GM12878 (cell line): ENCODE measurements around the gene CDC42BPA. TPM values are rescaled to one million over a fixed set of nuclear protein-coding genes. Genes with fewer than 3 reads are reported as not detected.

Source experiments
- ATAC-seq: fragments of 200-7000 bp; cut with Tn5 transposase; 3 replicates; pipeline ENCODE4 v1.9.1; 2020; ENCODE audit warnings: mild to moderate bottlenecking, moderate library complexity
- BruUV-seq: library from RNA; stranded (reverse); fragments of 400-500 nt; replicated peaks from 2 replicates; lab custom pipeline; 2021; lab: Mats Ljungman, UMichigan
- CTCF ChIA-PET: fragments of 300-600 bp; sonication (Branson Sonifier 250); formaldehyde crosslinking; extraction: SDS; loops from one replicate; lab custom pipeline; 2021; ENCODE audit warnings: inconsistent platforms; lab: Yijun Ruan, JAX
- POLR2A ChIA-PET: fragments of 350-600 bp; formaldehyde crosslinking; extraction: SDS; loops from one replicate; lab custom pipeline; 2021; ENCODE audit warnings: inconsistent platforms; lab: Charles Lee
- RAD21 ChIA-PET: fragments of 300-600 bp; sonication (Branson Sonifier 250); formaldehyde crosslinking; loops from one replicate; lab custom pipeline; 2023; ENCODE audit warnings: antibody characterized with exemption; ENCODE audit not compliant: unreplicated experiment; lab: Charles Lee
- SMC1A ChIA-PET: fragments of 300-600 bp; sonication (Branson Sonifier 250); formaldehyde crosslinking; loops from one replicate; lab custom pipeline; 2023; ENCODE audit not compliant: unreplicated experiment, uncharacterized antibody; lab: Charles Lee
- DNase-seq: peaks from one replicate; pipeline ENCODE4 v3.0.0-alpha.2; 2011; ENCODE audit warnings: low read depth, low spot score
- FAIRE-seq: peaks from 3 replicates; lab custom pipeline; 2011; peaks lifted over from hg19 to GRCh38; lab: Jason Lieb, UNC
- H2AFZ ChIP-seq: 2 replicates; pipeline ENCODE4 v1.6.0; 2011; ENCODE audit warnings: low read depth, low read length, control low read depth; ENCODE audit not compliant: control insufficient read depth
- H3K27ac ChIP-seq: 2 replicates; pipeline ENCODE4 v1.5.1; 2011; ENCODE audit warnings: control low read depth; ENCODE audit not compliant: control insufficient read depth, insufficient read depth
- H3K27me3 ChIP-seq, 2 experiments: replicated peaks in 1 of 2; 2 replicates each; pipeline versions ENCODE4 v1.6.0 to v1.6.1; 2011; ENCODE audit warnings: low read length in 1 of 2; ENCODE audit not compliant: control insufficient read depth in 2 of 2, insufficient read depth in 2 of 2
- H3K36me3 ChIP-seq, 2 experiments: 2 replicates each; pipeline ENCODE4 v1.5.1; 2011; ENCODE audit warnings: low read length in 1 of 2; ENCODE audit not compliant: control insufficient read depth in 2 of 2, insufficient read depth in 2 of 2
- H3K4me1 ChIP-seq: 2 replicates; pipeline ENCODE4 v1.6.1; 2011; ENCODE audit warnings: mild to moderate bottlenecking, low read length, moderate library complexity, mixed read lengths; ENCODE audit not compliant: control insufficient read depth, insufficient read depth
- H3K4me2 ChIP-seq: 2 replicates; pipeline ENCODE4 v1.6.0; 2011; ENCODE audit warnings: control low read depth; ENCODE audit not compliant: control insufficient read depth, insufficient read depth
- H3K4me3 ChIP-seq: fragments of 200-600 bp; sonication (generic); 2 replicates; pipeline ENCODE4 v1.5.1; 2016
- H3K79me2 ChIP-seq: 2 replicates; pipeline ENCODE4 v1.6.0; 2011; ENCODE audit warnings: low read length; ENCODE audit not compliant: control insufficient read depth, insufficient read depth
- H3K9ac ChIP-seq: 2 replicates; pipeline ENCODE4 v1.8.0; 2011; ENCODE audit warnings: low read length, control low read depth, mixed read lengths; ENCODE audit not compliant: control insufficient read depth, insufficient read depth
- H3K9me3 ChIP-seq: replicated peaks from 3 replicates; pipeline ENCODE4 v1.5.1; 2011; ENCODE audit warnings: mild to moderate bottlenecking, low read length; ENCODE audit not compliant: control insufficient read depth, insufficient read depth
- H4K20me1 ChIP-seq: 2 replicates; pipeline ENCODE4 v1.6.0; 2011; ENCODE audit not compliant: control insufficient read depth, insufficient read depth
- BACH1 ChIP-seq: fragments of 450-650 bp; IDR thresholded peaks from 2 replicates; pipeline ENCODE4 v1.6.1; 2017; ENCODE audit warnings: mild to moderate bottlenecking, borderline replicate concordance
- CBFB ChIP-seq: IDR thresholded peaks from 2 replicates; pipeline ENCODE4 v1.6.1; 2016; ENCODE audit warnings: antibody characterized with exemption, low read depth
- FOS ChIP-seq: IDR thresholded peaks from 3 replicates; pipeline ENCODE4 v1.6.1; 2011; ENCODE audit warnings: borderline replicate concordance; ENCODE audit not compliant: insufficient read length; ENCODE audit errors: extremely low read depth
- RCOR1 ChIP-seq: conservative IDR thresholded peaks from 2 replicates; pipeline ENCODE4 v1.6.1; 2012; ENCODE audit warnings: low read depth, low read length, improper control_type of control experiment
- SPI1 ChIP-seq: IDR thresholded peaks from 2 replicates; pipeline ENCODE4 v1.6.1; 2011; ENCODE audit warnings: low read depth, mild to moderate bottlenecking, low read length, moderate library complexity, borderline replicate concordance; ENCODE audit not compliant: insufficient read depth
- TCF3 ChIP-seq: IDR thresholded peaks from 2 replicates; pipeline ENCODE4 v1.6.1; 2012; ENCODE audit warnings: low read depth, mild to moderate bottlenecking, low read length, borderline replicate concordance; ENCODE audit not compliant: insufficient read depth
- WRNIP1 ChIP-seq: IDR thresholded peaks from 2 replicates; pipeline ENCODE4 v1.6.1; 2011; ENCODE audit warnings: low read depth, low read length, improper control_type of control experiment, borderline replicate concordance
- WGBS: methylation state at CpG from one replicate; pipeline ENCODE4 v1.1.6; 2016; ENCODE audit warnings: low lambda C conversion rate; ENCODE audit not compliant: insufficient replicate concordance, insufficient coverage; ENCODE audit errors: missing lambda C conversion rate; 5-methylcytosine and 5-hydroxymethylcytosine counted together
- in situ Hi-C: fragments of 300-500 bp; cut with MboI; formaldehyde crosslinking; loops from 9 replicates; pipeline ENCODE4 v1.14.3; 2018; ENCODE audit warnings: mixed read lengths
- intact Hi-C: fragments of 100-400 bp; cut with micrococcal nuclease; formaldehyde crosslinking; loops from one replicate; pipeline ENCODE4 v1.14.2; 2022; ENCODE audit not compliant: unreplicated experiment
- polyA plus RNA-seq, 11 experiments: library from polyadenylated mRNA; depleted of rRNA in 4 of 11; unstranded in 6 of 11; stranded (reverse) in 5 of 11; fragments of >200 nt; fragmentation: Nextera tagmentation in 4 of 11; fragmentation: Illumina TruSeq in 1 of 11; extraction: Ambion mirVana in 4 of 11; extraction: Trizol in 1 of 11; gene quantifications; 1 replicate in 1 of 11; 2 replicates in 10 of 11; pipeline versions ENCODE4 v1.2.1 to v1.2.3, GENCODE V29; 2011 to 2016; ENCODE audit warnings: inconsistent platforms in 2 of 11, missing spikeins in 2 of 11, low read depth in 1 of 11
- total RNA-seq, 4 experiments: library from RNA; depleted of rRNA in 3 of 4; stranded (reverse); fragments of >200 nt in 3 of 4; fragmentation: Illumina TruSeq in 1 of 4; extraction: Trizol in 1 of 4; gene quantifications; 2 replicates each; pipeline versions ENCODE4 v1.2.1 to v1.2.3, GENCODE V29; 2013 to 2021
- TF ChIP-seq, protein P1 (sequence below): fragments of 150-350 bp; IDR thresholded peaks from 2 replicates; pipeline ENCODE4 v1.6.1; 2014; ENCODE audit warnings: mild to moderate bottlenecking, low read depth, low read length
- TF ChIP-seq, protein P2 (sequence below): IDR thresholded peaks from 2 replicates; pipeline ENCODE4 v1.6.1; 2012; ENCODE audit warnings: mild to moderate bottlenecking, low read depth, low read length
- TF ChIP-seq, protein P3 (sequence below): fragments of 450-650 bp; IDR thresholded peaks from 2 replicates; pipeline ENCODE4 v1.6.1; 2017; ENCODE audit warnings: mild to moderate bottlenecking

CDC42BPA gene
- total and polyA plus RNA-seq, 10 of the 15 experiments (the other 5 are each of a cell fraction or from before 2014, with no cell fraction given) = 0.02 to 0.52 (median 0.10) TPM

GRCh38 chr1:227356620-227357146, 38.4 kb upstream of the CDC42BPA start:
- ChIA-PET POLR2A (no interaction called here), SMC1A (no interaction called here), CTCF (no interaction called here), RAD21 (no interaction called here)
- H2AFZ ChIP-seq = no peak overlapping the region
- WGBS = 37% methylated on average over 7 of the region's 7 CpGs
- ATAC-seq = no peak
- no peak for FAIRE-seq
- no peak overlapping the region for H3K4me2 ChIP-seq
- DNase-seq = no peak
- in situ Hi-C loops = no loop called here
- intact Hi-C loops = no loop called here
- no peaks in the 10 kb centered on the region for H3K36me3 ChIP-seq
- TF ChIP-seq BACH1 (no peak), CBFB (no peak), TCF3 (no peak), FOS (no peak), RCOR1 (no peak), SPI1 (no peak), WRNIP1 (no peak)
- TF ChIP-seq, protein P1, sequence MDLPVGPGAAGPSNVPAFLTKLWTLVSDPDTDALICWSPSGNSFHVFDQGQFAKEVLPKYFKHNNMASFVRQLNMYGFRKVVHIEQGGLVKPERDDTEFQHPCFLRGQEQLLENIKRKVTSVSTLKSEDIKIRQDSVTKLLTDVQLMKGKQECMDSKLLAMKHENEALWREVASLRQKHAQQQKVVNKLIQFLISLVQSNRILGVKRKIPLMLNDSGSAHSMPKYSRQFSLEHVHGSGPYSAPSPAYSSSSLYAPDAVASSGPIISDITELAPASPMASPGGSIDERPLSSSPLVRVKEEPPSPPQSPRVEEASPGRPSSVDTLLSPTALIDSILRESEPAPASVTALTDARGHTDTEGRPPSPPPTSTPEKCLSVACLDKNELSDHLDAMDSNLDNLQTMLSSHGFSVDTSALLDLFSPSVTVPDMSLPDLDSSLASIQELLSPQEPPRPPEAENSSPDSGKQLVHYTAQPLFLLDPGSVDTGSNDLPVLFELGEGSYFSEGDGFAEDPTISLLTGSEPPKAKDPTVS = no peak
- TF ChIP-seq, protein P2, sequence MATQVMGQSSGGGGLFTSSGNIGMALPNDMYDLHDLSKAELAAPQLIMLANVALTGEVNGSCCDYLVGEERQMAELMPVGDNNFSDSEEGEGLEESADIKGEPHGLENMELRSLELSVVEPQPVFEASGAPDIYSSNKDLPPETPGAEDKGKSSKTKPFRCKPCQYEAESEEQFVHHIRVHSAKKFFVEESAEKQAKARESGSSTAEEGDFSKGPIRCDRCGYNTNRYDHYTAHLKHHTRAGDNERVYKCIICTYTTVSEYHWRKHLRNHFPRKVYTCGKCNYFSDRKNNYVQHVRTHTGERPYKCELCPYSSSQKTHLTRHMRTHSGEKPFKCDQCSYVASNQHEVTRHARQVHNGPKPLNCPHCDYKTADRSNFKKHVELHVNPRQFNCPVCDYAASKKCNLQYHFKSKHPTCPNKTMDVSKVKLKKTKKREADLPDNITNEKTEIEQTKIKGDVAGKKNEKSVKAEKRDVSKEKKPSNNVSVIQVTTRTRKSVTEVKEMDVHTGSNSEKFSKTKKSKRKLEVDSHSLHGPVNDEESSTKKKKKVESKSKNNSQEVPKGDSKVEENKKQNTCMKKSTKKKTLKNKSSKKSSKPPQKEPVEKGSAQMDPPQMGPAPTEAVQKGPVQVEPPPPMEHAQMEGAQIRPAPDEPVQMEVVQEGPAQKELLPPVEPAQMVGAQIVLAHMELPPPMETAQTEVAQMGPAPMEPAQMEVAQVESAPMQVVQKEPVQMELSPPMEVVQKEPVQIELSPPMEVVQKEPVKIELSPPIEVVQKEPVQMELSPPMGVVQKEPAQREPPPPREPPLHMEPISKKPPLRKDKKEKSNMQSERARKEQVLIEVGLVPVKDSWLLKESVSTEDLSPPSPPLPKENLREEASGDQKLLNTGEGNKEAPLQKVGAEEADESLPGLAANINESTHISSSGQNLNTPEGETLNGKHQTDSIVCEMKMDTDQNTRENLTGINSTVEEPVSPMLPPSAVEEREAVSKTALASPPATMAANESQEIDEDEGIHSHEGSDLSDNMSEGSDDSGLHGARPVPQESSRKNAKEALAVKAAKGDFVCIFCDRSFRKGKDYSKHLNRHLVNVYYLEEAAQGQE = no peak
- TF ChIP-seq, protein P3, sequence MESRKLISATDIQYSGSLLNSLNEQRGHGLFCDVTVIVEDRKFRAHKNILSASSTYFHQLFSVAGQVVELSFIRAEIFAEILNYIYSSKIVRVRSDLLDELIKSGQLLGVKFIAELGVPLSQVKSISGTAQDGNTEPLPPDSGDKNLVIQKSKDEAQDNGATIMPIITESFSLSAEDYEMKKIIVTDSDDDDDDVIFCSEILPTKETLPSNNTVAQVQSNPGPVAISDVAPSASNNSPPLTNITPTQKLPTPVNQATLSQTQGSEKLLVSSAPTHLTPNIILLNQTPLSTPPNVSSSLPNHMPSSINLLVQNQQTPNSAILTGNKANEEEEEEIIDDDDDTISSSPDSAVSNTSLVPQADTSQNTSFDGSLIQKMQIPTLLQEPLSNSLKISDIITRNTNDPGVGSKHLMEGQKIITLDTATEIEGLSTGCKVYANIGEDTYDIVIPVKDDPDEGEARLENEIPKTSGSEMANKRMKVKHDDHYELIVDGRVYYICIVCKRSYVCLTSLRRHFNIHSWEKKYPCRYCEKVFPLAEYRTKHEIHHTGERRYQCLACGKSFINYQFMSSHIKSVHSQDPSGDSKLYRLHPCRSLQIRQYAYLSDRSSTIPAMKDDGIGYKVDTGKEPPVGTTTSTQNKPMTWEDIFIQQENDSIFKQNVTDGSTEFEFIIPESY = no peak
- no TSS peak for BruUV-seq
- H4K20me1 ChIP-seq = no peaks in the 10 kb centered on the region
- no peaks in the 10 kb centered on the region for H3K9me3 ChIP-seq
- no peak overlapping the region for H3K27ac ChIP-seq
- H3K9ac ChIP-seq = no peak overlapping the region
- no peaks in the 10 kb centered on the region for H3K79me2 ChIP-seq
- no peaks in the 10 kb centered on the region for H3K27me3 ChIP-seq
- no peaks in the 10 kb centered on the region for H3K4me1 ChIP-seq
- H3K4me3 ChIP-seq = no peak overlapping the region
